Measurements from ENCODE around the gene ZNF574. TPM values are rescaled to one million over a fixed set of nuclear protein-coding genes. Genes with fewer than 3 reads are reported as not detected.

The ZNF574 gene
- polyA plus RNA-seq, 1 donor (not counting 4 experiments of a cell fraction or from before 2014, with no cell fraction given), result 6.8 TPM

DNA sequence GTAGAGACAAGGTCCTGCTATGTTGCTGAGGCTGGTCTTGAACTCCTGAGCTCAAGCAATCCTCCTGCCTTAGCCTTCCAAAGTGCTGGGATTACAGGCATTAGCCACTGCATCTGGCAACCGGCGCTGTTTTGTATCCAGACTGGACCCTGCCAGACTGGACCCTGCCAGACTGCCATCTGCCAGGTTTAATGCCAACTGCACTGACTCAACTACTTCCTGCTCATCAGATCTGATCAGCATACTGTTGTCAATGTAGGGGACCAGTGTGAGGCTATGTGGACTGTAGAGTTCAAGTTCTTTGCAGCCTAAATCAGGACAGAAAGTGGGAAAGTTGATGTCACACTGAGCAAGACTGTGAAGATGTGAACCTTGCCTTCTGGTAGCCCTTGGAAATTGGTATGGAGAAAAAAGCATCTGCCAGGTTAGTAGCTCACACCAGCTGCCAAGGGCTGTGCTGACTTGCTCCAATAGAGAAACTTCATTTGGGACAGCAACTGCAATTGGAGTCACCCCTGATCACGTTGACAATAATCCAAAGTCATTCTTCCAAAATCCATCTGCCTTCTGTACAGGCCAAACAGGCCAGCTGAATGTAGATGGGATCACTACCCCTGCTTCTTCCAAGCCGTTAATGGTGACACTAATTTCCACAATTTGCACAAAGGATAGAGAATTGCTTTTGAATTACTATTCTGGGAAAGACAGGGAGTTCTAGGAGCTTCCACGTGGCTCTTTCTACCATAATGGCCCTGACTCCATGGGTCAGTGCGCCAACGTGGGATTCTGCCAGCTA is 45.1 kb upstream of the ZNF574 start:
- Histone ChIP-seq H3K4me3 (ENCODE audit: control insufficient read depth in 2 of 3, extremely low read depth in 1 of 3, insufficient read depth in 2 of 3, low read depth in 1 of 3, low read length in 3 of 3) (no peak overlapping the region), H3K27ac (ENCODE audit: control insufficient read depth, insufficient read depth, low read length) (no peak overlapping the region), H3K36me3 (ENCODE audit: control insufficient read depth in 2 of 2, extremely low read depth in 1 of 2, insufficient read depth in 2 of 2, low read length in 2 of 2) (no peaks in the 10 kb centered on the region), H3K79me2 (ENCODE audit: control insufficient read depth, insufficient read depth, low read length) (no peaks in the 10 kb centered on the region), H3K9ac (ENCODE audit: control insufficient read depth, extremely low read depth, insufficient read depth, low read length) (no peak overlapping the region), H3K9me3 (ENCODE audit: control insufficient read depth, low read depth, low read length) (no peaks in the 10 kb centered on the region), H3K4me2 (ENCODE audit: control insufficient read depth, extremely low read depth, insufficient read depth, low read depth, low read length) (no peak overlapping the region), H3K9me1 (ENCODE audit: control insufficient read depth, extremely low read depth, insufficient read depth, low read length) (no peaks in the 10 kb centered on the region), H3K27me3 (ENCODE audit: control insufficient read depth, extremely low read depth, insufficient read depth, low read length) (no peaks in the 10 kb centered on the region), H2AFZ (ENCODE audit: control insufficient read depth, low read length) (no peak overlapping the region), H4K20me1 (ENCODE audit: control insufficient read depth, extremely low read depth, insufficient read depth, low read length) (no peaks in the 10 kb centered on the region), H3K4me1 (ENCODE audit: control insufficient read depth, extremely low read depth, insufficient read depth, low read length) (peaks cover 5% of the 10 kb centered on the region)
- dilution Hi-C loops (cut with MboI; ENCODE audit: extremely low pct_ligation_motif_present, low sequenced_read_pairs), result no loop called here
- no peak for DNase-seq (ENCODE audit: low read depth, low spot score)
- FAIRE-seq, result no peak
- TF ChIP-seq EZH2 (IDR thresholded peaks at IDR 0.05; ENCODE audit: low read length), result no peak
- TF ChIP-seq, protein P1, sequence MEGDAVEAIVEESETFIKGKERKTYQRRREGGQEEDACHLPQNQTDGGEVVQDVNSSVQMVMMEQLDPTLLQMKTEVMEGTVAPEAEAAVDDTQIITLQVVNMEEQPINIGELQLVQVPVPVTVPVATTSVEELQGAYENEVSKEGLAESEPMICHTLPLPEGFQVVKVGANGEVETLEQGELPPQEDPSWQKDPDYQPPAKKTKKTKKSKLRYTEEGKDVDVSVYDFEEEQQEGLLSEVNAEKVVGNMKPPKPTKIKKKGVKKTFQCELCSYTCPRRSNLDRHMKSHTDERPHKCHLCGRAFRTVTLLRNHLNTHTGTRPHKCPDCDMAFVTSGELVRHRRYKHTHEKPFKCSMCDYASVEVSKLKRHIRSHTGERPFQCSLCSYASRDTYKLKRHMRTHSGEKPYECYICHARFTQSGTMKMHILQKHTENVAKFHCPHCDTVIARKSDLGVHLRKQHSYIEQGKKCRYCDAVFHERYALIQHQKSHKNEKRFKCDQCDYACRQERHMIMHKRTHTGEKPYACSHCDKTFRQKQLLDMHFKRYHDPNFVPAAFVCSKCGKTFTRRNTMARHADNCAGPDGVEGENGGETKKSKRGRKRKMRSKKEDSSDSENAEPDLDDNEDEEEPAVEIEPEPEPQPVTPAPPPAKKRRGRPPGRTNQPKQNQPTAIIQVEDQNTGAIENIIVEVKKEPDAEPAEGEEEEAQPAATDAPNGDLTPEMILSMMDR (optimal IDR thresholded peaks at IDR 0.05 in 1 of 3, IDR thresholded peaks at IDR 0.05 in 1 of 3, conservative IDR thresholded peaks at IDR 0.05 in 1 of 3; ENCODE audit: extremely low read depth in 1 of 3, insufficient read depth in 2 of 3, low read length in 3 of 3), result no peak

- no peak for DNase-seq (ENCODE audit: low read depth, low spot score)
- dilution Hi-C loops (cut with MboI; ENCODE audit: extremely low pct_ligation_motif_present, low sequenced_read_pairs), result no loop called here
- Histone ChIP-seq H3K9ac (ENCODE audit: control insufficient read depth, extremely low read depth, insufficient read depth, low read length) (no peak overlapping the region), H3K9me1 (ENCODE audit: control insufficient read depth, extremely low read depth, insufficient read depth, low read length) (no peaks in the 10 kb centered on the region), H3K9me3 (ENCODE audit: control insufficient read depth, low read depth, low read length) (no peaks in the 10 kb centered on the region), H3K27ac (ENCODE audit: control insufficient read depth, insufficient read depth, low read length) (no peak overlapping the region), H3K4me2 (ENCODE audit: control insufficient read depth, extremely low read depth, insufficient read depth, low read depth, low read length) (no peak overlapping the region), H4K20me1 (ENCODE audit: control insufficient read depth, extremely low read depth, insufficient read depth, low read length) (no peaks in the 10 kb centered on the region), H3K4me3 (ENCODE audit: control insufficient read depth in 2 of 3, extremely low read depth in 1 of 3, insufficient read depth in 2 of 3, low read depth in 1 of 3, low read length in 3 of 3) (no peak overlapping the region), H2AFZ (ENCODE audit: control insufficient read depth, low read length) (no peak overlapping the region), H3K4me1 (ENCODE audit: control insufficient read depth, extremely low read depth, insufficient read depth, low read length) (peaks cover 5% of the 10 kb centered on the region), H3K27me3 (ENCODE audit: control insufficient read depth, extremely low read depth, insufficient read depth, low read length) (no peaks in the 10 kb centered on the region), H3K79me2 (ENCODE audit: control insufficient read depth, insufficient read depth, low read length) (no peaks in the 10 kb centered on the region), H3K36me3 (ENCODE audit: control insufficient read depth in 2 of 2, extremely low read depth in 1 of 2, insufficient read depth in 2 of 2, low read length in 2 of 2) (no peaks in the 10 kb centered on the region)
- TF ChIP-seq, protein P1 (optimal IDR thresholded peaks at IDR 0.05 in 1 of 3, IDR thresholded peaks at IDR 0.05 in 1 of 3, conservative IDR thresholded peaks at IDR 0.05 in 1 of 3; ENCODE audit: extremely low read depth in 1 of 3, insufficient read depth in 2 of 3, low read length in 3 of 3), result no peak
- no peak for TF ChIP-seq EZH2 (IDR thresholded peaks at IDR 0.05; ENCODE audit: low read length)
- no peak for FAIRE-seq
Observed at GRCh38 chr19:42032431-42032830, 43.5 kb upstream of the ZNF574 start.

Measured in keratinocyte (primary cell).